ENCODE results near the gene P2RX4.

Gene P2RX4

GRCh38 chr12:121175383-121176119 lies 34.4 kb upstream of the P2RX4 start:
- no peak overlapping the region for H3K4me3 ChIP-seq (replicated peaks; ENCODE audit: low read depth, low read length)
- TF ChIP-seq, protein P1, sequence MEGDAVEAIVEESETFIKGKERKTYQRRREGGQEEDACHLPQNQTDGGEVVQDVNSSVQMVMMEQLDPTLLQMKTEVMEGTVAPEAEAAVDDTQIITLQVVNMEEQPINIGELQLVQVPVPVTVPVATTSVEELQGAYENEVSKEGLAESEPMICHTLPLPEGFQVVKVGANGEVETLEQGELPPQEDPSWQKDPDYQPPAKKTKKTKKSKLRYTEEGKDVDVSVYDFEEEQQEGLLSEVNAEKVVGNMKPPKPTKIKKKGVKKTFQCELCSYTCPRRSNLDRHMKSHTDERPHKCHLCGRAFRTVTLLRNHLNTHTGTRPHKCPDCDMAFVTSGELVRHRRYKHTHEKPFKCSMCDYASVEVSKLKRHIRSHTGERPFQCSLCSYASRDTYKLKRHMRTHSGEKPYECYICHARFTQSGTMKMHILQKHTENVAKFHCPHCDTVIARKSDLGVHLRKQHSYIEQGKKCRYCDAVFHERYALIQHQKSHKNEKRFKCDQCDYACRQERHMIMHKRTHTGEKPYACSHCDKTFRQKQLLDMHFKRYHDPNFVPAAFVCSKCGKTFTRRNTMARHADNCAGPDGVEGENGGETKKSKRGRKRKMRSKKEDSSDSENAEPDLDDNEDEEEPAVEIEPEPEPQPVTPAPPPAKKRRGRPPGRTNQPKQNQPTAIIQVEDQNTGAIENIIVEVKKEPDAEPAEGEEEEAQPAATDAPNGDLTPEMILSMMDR (IDR thresholded peaks at IDR 0.05; ENCODE audit: insufficient read depth, low read length, poor library complexity, severe bottlenecking) = no peak
- no peaks in the 10 kb centered on the region for H3K27me3 ChIP-seq (replicated peaks; ENCODE audit: control insufficient read depth, insufficient read depth, low read length)
- DNase-seq (ENCODE audit: extremely low read depth, insufficient read length) = no peak
- H3K36me3 ChIP-seq (ENCODE audit: control insufficient read depth, insufficient read depth, low read length) = no peaks in the 10 kb centered on the region

GRCh38 chr12:121176826-121177529 lies 33.0 kb upstream of the P2RX4 start:
- Histone ChIP-seq H3K4me3 (replicated peaks; ENCODE audit: low read depth, low read length) (no peak overlapping the region), H3K27me3 (replicated peaks; ENCODE audit: control insufficient read depth, insufficient read depth, low read length) (no peaks in the 10 kb centered on the region), H3K36me3 (ENCODE audit: control insufficient read depth, insufficient read depth, low read length) (no peaks in the 10 kb centered on the region)
- TF ChIP-seq, protein P1 (IDR thresholded peaks at IDR 0.05; ENCODE audit: insufficient read depth, low read length, poor library complexity, severe bottlenecking) = no peak
- DNase-seq (ENCODE audit: extremely low read depth, insufficient read length) = no peak

GRCh38 chr12:121181181-121181580 lies 28.7 kb upstream of the P2RX4 start:
- no peak for DNase-seq (ENCODE audit: extremely low read depth, insufficient read length)
- TF ChIP-seq, protein P1 (IDR thresholded peaks at IDR 0.05; ENCODE audit: insufficient read depth, low read length, poor library complexity, severe bottlenecking) = no peak
- Histone ChIP-seq H3K27me3 (replicated peaks; ENCODE audit: control insufficient read depth, insufficient read depth, low read length) (no peaks in the 10 kb centered on the region), H3K4me3 (replicated peaks; ENCODE audit: low read depth, low read length) (no peak overlapping the region), H3K36me3 (ENCODE audit: control insufficient read depth, insufficient read depth, low read length) (no peaks in the 10 kb centered on the region)

GRCh38 chr12:121182222-121182893 lies 27.6 kb upstream of the P2RX4 start:
- no peaks in the 10 kb centered on the region for H3K36me3 ChIP-seq (ENCODE audit: control insufficient read depth, insufficient read depth, low read length)
- no peak overlapping the region for H3K4me3 ChIP-seq (replicated peaks; ENCODE audit: low read depth, low read length)
- TF ChIP-seq, protein P1 (IDR thresholded peaks at IDR 0.05; ENCODE audit: insufficient read depth, low read length, poor library complexity, severe bottlenecking) = no peak
- H3K27me3 ChIP-seq (replicated peaks; ENCODE audit: control insufficient read depth, insufficient read depth, low read length) = no peaks in the 10 kb centered on the region
- no peak for DNase-seq (ENCODE audit: extremely low read depth, insufficient read length)

DNA sequence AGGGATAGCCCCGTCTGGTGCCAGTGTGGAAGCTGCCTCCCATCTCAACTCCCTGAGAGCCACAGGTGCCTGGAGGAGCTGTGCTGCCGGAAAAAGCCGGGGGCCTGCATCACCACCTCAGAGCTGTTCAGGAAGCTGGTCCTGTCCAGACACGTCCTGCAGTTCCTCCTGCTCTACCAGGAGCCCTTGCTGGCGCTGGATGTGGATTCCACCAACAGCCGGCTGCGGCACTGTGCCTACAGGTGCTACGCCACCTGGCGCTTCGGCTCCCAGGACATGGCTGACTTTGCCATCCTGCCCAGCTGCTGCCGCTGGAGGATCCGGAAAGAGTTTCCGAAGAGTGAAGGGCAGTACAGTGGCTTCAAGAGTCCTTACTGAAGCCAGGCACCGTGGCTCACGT lies 25.5 kb upstream of the P2RX4 start:
- DNase-seq (ENCODE audit: extremely low read depth, insufficient read length) = no peak
- TF ChIP-seq, protein P1 (IDR thresholded peaks at IDR 0.05; ENCODE audit: insufficient read depth, low read length, poor library complexity, severe bottlenecking) = no peak
- no peaks in the 10 kb centered on the region for H3K36me3 ChIP-seq (ENCODE audit: control insufficient read depth, insufficient read depth, low read length)
- H3K27me3 ChIP-seq (replicated peaks; ENCODE audit: control insufficient read depth, insufficient read depth, low read length) = no peaks in the 10 kb centered on the region
- H3K4me3 ChIP-seq (replicated peaks; ENCODE audit: low read depth, low read length) = no peak overlapping the region
